ENCODE data around the gene RPS16.
"Not testable (repeated sequence)": the region's sequence is repeated elsewhere in the genome, so short reads cannot be mapped to it uniquely, and the experiment has no call there.

Gene RPS16

DNA sequence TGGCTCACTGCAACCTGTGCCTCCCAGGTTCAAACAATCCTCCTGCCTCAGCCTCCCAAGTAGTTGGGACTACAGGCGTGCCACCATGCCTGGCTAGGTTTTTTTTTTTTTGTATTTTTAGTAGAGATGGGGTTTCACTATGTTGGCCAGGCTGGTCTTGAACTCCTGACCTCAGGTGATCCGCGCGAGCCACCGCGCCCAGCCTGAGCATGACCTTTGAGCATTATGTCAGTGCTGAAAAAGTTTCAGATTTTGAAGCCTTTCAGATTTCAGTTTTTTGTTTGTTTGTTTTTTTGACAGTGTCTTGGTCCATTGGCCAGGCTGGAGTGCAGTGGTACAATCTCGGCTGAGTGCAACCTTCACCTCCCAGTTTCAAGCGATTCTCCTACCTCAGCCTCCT, 15.5 kb upstream of the RPS16 start:
- H3K4me1 ChIP-seq (ENCODE audit: control insufficient read depth, insufficient read depth, low read length); H3K4me3 ChIP-seq (ENCODE audit: insufficient read depth, low read depth, low read length); H3K27ac ChIP-seq (ENCODE audit: insufficient read depth, low read depth, low read length, poor library complexity, severe bottlenecking); H3K9me3 ChIP-seq (ENCODE audit: control insufficient read depth, low read length); H3K36me3 ChIP-seq (ENCODE audit: control insufficient read depth, insufficient read depth, low read length); H3K27me3 ChIP-seq (ENCODE audit: control insufficient read depth, insufficient read depth, low read length, poor library complexity, severe bottlenecking): not testable (repeated sequence)
- 93 to 95% methylated on average over 8 of the region's 8 CpGs for WGBS, 2 experiments

DNA sequence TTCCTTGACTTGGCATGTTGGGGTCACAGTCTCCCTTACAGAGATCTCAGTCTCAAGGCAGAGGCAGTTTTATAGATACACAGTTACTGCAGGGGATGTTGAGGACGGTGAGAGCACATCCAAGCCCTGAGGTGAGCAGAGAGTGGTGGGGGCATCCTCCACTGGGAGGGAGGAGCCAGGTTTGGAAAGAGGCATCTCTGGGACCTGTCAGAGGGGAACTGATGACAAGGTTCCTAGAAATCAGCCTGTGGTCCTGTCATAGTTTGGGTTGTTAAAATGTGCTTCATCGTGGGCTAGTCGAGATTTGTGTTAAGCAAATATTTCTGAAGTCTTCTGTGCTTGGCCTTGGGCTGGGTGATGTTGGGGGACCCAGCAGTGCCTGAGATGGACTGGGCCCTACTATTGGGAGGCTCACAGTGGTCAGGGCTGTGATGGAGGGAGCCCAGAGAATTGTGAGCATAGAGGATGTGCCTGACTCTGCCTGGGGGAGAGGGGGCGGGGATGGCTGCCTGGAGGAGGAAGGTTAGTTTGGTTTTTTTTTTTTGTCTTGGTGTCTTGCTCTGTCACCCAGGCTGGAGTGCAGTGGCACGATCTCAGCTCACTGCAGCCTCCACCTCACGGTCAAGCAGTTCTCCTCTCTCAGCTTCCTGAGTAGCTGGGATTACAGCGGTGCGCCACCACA, 13.5 kb upstream of the RPS16 start:
- Histone ChIP-seq H3K27ac (ENCODE audit: insufficient read depth, low read depth, low read length, poor library complexity, severe bottlenecking) (no peak overlapping the region), H3K27me3 (ENCODE audit: control insufficient read depth, insufficient read depth, low read length, poor library complexity, severe bottlenecking) (no peaks in the 10 kb centered on the region), H3K4me3 (ENCODE audit: insufficient read depth, low read depth, low read length) (no peak overlapping the region), H3K36me3 (ENCODE audit: control insufficient read depth, insufficient read depth, low read length) (peaks cover 6% of the 10 kb centered on the region), H3K4me1 (ENCODE audit: control insufficient read depth, insufficient read depth, low read length) (peaks cover 8% of the 10 kb centered on the region), H3K9me3 (ENCODE audit: control insufficient read depth, low read length) (no peaks in the 10 kb centered on the region)
- WGBS, 2 experiments = 93 to 94% methylated on average over 8 of the region's 8 CpGs

DNA sequence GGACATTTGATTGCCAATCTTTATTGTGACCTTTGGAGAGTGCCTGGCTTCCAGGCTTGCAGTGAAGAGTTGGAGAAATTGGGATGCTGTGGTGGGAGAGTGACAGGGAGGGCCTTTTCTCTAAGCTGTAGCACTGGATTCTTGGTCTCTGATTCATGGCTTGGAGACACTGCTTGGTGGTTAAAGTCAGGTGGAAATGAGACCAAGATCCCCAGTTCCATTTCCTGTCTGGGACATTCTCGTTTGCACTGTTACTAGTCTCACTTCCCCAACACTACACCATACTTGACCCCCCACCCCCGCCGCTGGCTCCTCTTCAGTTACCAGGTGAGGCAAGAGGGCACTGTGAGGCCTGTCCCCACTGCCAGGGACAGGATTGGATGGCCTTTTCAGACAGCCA, 12.5 kb upstream of the RPS16 start:
- 92 to 95% methylated on average over 3 of the region's 3 CpGs for WGBS, 2 experiments
- Histone ChIP-seq H3K36me3 (ENCODE audit: control insufficient read depth, insufficient read depth, low read length) (no peaks in the 10 kb centered on the region), H3K27ac (ENCODE audit: insufficient read depth, low read depth, low read length, poor library complexity, severe bottlenecking) (no peak overlapping the region), H3K4me3 (ENCODE audit: insufficient read depth, low read depth, low read length) (no peak overlapping the region), H3K27me3 (ENCODE audit: control insufficient read depth, insufficient read depth, low read length, poor library complexity, severe bottlenecking) (no peaks in the 10 kb centered on the region), H3K9me3 (ENCODE audit: control insufficient read depth, low read length) (no peaks in the 10 kb centered on the region), H3K4me1 (ENCODE audit: control insufficient read depth, insufficient read depth, low read length) (peaks cover 8% of the 10 kb centered on the region)

DNA sequence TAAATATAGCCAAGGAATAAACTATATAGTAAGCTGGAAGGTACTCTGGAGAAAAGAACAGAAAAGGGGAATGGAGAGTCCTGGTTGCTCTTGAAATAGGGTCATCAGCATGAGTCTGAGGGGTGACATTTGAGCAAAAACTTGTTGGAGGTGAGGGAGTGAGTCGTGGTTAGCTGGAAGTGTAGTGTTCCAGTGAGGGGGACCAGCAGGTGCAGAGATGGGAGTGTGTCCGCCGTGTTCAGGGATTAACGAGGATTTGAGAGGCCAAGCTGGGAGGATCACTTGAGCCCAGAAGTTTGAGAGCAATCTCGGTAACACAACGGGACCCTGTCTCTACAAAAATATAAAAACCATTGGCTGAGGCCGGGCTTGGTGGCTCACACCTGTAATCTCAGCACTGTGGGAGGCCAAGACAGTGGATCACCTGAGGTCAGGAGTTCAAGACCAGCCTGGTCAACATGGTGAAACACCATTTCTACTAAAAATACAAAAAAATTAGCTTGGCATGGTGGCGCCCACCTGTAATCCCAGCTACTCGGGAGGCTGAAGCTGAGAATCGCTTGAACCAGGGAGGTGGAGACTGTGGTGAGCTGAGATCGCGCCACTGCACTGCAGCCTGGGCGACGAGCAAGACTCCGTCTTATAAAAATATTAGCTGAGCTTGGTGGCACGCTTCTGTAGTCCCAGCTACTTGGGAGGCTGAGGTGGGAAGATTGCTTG, 10.8 kb upstream of the RPS16 start:
- Histone ChIP-seq H3K36me3 (ENCODE audit: control insufficient read depth, insufficient read depth, low read length) (no peaks in the 10 kb centered on the region), H3K4me1 (ENCODE audit: control insufficient read depth, insufficient read depth, low read length) (peaks cover 8% of the 10 kb centered on the region)
- 90 to 93% methylated on average over 16 of the region's 16 CpGs for WGBS, 2 experiments

DNA sequence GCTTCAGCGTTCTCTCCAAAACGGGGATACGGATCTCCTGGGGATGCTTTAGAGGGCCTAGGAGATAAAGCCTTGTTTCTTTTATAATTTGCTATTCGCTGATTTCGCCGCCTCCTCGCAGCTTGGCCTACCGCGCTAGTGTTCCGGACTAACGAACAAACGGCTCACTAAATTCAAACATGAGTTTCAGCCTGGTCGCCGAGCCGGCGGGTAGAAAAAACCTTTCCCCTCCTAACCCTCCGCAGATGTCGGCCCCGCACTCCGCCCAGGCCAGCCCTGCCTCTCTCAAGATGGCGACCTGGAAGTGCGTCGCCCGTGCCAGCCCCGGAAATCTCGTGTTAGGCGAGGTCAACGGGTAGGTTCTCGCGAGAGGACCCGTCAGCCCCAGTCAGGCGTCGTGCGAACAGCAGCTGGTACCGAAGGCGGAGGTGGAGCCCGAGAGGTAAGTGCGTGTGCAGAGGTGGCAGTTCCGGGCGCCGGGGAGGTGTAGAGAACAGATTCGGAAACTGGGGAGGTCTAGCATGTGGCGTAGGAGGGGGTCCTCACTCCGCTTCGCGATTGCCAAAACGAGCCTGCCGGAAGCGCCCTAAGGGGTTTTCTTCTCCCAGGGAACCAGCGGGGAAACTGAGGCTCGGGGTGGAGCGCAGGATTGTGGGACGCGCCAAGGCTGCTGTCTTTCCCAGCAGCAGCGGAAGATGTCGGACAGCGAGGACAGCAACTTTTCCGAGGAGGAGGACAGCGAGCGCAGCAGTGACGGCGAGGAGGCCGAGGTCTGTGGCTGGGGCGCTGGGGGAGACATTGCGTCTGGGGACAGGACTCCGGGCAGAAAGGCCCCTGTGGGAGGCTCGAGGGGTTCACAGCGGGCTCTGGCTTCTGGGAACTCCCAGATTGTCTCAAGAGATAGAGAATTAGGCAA, 9.7 kb upstream of the RPS16 start, which contains the start of gene SUPT5H:
SUPT5H (plus strand) TSS at position 387 of the 916 bp plus-strand sequence; CDS start at position 696, 309 bp downstream.
- Histone ChIP-seq H3K36me3 (ENCODE audit: control insufficient read depth, insufficient read depth, low read length) (no peaks in the 10 kb centered on the region), H3K9me3 (ENCODE audit: control insufficient read depth, low read length) (no peaks in the 10 kb centered on the region), H3K27me3 (ENCODE audit: control insufficient read depth, insufficient read depth, low read length, poor library complexity, severe bottlenecking) (no peaks in the 10 kb centered on the region), H3K4me1 (ENCODE audit: control insufficient read depth, insufficient read depth, low read length) (peaks cover 8% of the 10 kb centered on the region), H3K4me3 (ENCODE audit: insufficient read depth, low read depth, low read length) (peak within 1 kb of the TSS; percentile 72), H3K27ac (ENCODE audit: insufficient read depth, low read depth, low read length, poor library complexity, severe bottlenecking) (peak within 1 kb of the TSS; percentile 87)
- 0 to 1% methylated on average over 68 of the region's 68 CpGs for WGBS, 2 experiments

More for the DNA sequence above, 10.8 kb upstream of the RPS16 start:
- H3K27me3 ChIP-seq (ENCODE audit: control insufficient read depth, insufficient read depth, low read length, poor library complexity, severe bottlenecking) = no peaks in the 10 kb centered on the region
- H3K4me3 ChIP-seq (ENCODE audit: insufficient read depth, low read depth, low read length) = peak overlapping the region; percentile 72
- H3K9me3 ChIP-seq (ENCODE audit: control insufficient read depth, low read length) = no peaks in the 10 kb centered on the region
- no peak overlapping the region for H3K27ac ChIP-seq (ENCODE audit: insufficient read depth, low read depth, low read length, poor library complexity, severe bottlenecking)

DNA sequence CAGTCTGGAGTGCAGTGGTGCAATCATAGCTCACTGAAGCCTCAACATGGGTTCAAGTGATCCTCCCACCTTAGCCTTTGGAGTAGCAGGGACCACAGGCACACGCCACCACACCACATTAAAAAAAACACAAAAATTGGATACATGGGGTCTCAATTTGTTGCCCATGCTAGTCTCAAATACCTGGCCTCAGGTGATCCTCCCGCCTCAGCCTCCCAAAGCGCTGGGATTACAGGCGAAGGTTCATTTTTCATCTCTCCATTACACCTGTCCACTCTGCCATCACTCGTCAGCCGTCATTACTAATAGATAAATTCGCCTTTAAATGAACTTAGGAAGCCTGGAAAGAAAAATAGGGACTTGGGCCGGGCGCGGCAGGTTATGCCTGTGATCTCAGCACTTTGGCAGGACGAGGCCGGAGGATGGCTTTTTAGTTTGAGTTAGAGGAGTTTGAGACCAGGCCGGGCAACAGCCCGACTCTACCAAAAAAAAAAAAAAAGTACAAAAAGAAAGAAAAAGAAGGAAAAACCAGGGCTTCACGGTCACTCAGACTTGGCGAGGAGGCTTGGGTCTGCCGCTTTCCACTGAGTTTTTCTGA, 8.9 kb upstream of the RPS16 start:
- H3K4me3 ChIP-seq (ENCODE audit: insufficient read depth, low read depth, low read length) = peak overlapping the region; percentile 72
- no peaks in the 10 kb centered on the region for H3K36me3 ChIP-seq (ENCODE audit: control insufficient read depth, insufficient read depth, low read length)
- H3K4me1 ChIP-seq (ENCODE audit: control insufficient read depth, insufficient read depth, low read length) = peaks cover 8% of the 10 kb centered on the region
- WGBS, 2 experiments = 19 to 26% methylated on average over 17 of the region's 17 CpGs
- no peaks in the 10 kb centered on the region for H3K27me3 ChIP-seq (ENCODE audit: control insufficient read depth, insufficient read depth, low read length, poor library complexity, severe bottlenecking)
- H3K27ac ChIP-seq (ENCODE audit: insufficient read depth, low read depth, low read length, poor library complexity, severe bottlenecking) = peak overlapping the region; percentile 87
- no peaks in the 10 kb centered on the region for H3K9me3 ChIP-seq (ENCODE audit: control insufficient read depth, low read length)

DNA sequence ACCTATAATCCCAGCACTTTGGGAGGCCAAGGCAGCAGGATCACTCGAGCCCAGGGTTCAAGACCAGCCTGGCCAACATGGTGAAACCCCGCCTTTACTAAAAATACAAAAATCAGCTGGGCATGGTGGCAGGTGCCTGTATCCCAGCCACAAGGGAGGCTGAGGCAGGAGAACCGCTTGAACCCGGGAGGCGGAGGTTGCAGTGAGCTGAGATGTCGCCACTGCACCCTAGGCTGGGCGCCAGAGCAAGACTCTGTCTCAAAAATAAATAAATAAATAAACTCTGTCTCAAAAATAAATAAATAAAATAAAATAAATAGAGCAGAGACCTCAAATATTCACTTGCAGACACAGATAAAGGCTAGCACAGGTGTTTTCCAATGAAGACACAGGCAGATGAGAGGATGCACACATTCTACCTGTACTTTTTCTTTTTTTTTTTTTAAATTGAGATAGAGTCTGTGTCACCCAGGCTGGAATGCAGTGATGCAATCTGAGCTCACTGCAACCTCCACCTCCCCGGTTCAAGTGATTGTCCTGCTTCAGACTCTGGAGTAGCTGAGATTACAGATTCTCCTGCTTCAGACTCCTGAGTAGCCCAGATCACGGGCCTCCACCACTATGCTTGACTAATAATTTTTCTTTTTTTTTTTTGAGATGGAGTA, 2.7 kb upstream of the RPS16 start:
- Histone ChIP-seq H3K27me3 (ENCODE audit: control insufficient read depth, insufficient read depth, low read length, poor library complexity, severe bottlenecking) (no peaks in the 10 kb centered on the region), H3K27ac (ENCODE audit: insufficient read depth, low read depth, low read length, poor library complexity, severe bottlenecking) (no peak overlapping the region), H3K4me1 (ENCODE audit: control insufficient read depth, insufficient read depth, low read length) (peaks cover 14% of the 10 kb centered on the region), H3K4me3 (ENCODE audit: insufficient read depth, low read depth, low read length) (no peak overlapping the region), H3K9me3 (ENCODE audit: control insufficient read depth, low read length) (no peaks in the 10 kb centered on the region), H3K36me3 (ENCODE audit: control insufficient read depth, insufficient read depth, low read length) (peaks cover 14% of the 10 kb centered on the region)
- WGBS, 2 experiments = 91 to 93% methylated on average over 8 to 9 of the region's 9 CpGs

DNA sequence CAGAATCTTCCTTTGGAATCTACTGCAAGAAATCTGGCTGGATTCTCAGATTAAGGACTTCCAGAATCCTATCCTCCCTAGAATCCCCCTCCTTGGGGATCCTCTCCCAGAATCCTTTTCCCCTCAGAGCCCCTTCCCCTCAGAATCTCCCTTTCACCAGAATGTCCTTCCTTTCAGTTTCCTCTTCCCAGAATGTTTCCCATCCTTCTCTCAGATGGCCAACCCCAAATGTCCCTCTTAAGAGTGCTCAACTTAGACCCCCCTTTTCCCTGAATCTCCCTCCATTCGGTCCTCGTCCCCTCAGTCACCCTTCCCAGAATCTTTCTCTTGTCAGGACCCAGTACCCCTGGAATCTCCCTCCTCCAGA, 584 bp upstream of the RPS16 start:
- no peaks in the 10 kb centered on the region for H3K27me3 ChIP-seq (ENCODE audit: control insufficient read depth, insufficient read depth, low read length, poor library complexity, severe bottlenecking)
- H3K4me1 ChIP-seq (ENCODE audit: control insufficient read depth, insufficient read depth, low read length) = peaks cover 14% of the 10 kb centered on the region
- H3K36me3 ChIP-seq (ENCODE audit: control insufficient read depth, insufficient read depth, low read length) = peaks cover 24% of the 10 kb centered on the region
- H3K4me3 ChIP-seq (ENCODE audit: insufficient read depth, low read depth, low read length) = peak overlapping the region; percentile 70
- no peaks in the 10 kb centered on the region for H3K9me3 ChIP-seq (ENCODE audit: control insufficient read depth, low read length)
- peak overlapping the region; percentile 81 for H3K27ac ChIP-seq (ENCODE audit: insufficient read depth, low read depth, low read length, poor library complexity, severe bottlenecking)
- WGBS, 2 experiments = 9 to 11% methylated on average over 2 of the region's 2 CpGs

DNA sequence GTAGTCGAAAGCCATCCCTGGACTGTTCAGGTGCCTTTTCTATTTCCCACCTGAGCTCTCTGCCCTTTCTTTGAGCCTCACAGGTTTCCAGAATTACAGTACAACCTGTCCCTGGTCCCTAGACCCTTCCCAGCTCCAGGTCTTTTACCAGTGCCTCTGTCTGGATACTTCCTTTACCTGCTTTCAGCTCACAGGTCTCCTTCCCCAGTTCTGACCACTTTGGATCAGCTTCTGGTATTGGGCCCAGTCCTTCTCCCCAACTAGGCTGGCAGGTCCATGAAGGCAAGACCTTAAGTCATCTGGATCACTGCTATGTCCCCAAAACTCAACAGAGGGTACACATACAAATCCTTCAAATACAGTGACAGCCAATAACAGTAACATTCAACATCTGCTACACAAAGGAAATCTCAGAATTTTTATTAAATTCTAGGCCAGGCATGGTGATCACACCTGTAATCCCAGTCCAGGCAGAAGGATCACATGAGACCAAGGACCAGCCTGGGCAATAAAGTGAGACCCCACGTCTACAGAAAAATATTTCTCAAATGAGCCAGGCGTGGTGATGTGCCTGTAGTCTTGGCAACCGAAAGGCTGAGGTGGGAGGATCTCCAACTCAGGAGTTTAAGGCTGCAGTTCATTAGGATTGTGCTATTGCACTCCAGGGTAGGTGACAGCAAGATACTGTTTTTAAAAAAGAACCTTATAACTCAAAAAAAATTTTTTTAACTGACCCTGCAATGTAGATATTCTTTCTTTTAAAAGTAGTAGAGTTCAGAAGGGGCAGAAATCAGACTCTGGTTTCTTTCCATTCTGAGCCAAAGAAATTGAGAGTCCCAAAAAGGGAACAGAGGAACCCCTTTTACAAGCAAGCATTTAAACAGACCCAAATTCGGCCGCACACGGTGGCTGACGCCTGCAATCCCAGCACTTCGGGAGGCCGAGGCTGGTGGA, 1.3 kb downstream of the RPS16 start:
- H3K4me3 ChIP-seq (ENCODE audit: insufficient read depth, low read depth, low read length) = peak overlapping the region; percentile 70
- H3K27ac ChIP-seq (ENCODE audit: insufficient read depth, low read depth, low read length, poor library complexity, severe bottlenecking) = no peak overlapping the region
- H3K9me3 ChIP-seq (ENCODE audit: control insufficient read depth, low read length) = no peaks in the 10 kb centered on the region
- H3K36me3 ChIP-seq (ENCODE audit: control insufficient read depth, insufficient read depth, low read length) = peaks cover 24% of the 10 kb centered on the region
- 66 to 67% methylated on average over 10 of the region's 10 CpGs for WGBS, 2 experiments
- peaks cover 14% of the 10 kb centered on the region for H3K4me1 ChIP-seq (ENCODE audit: control insufficient read depth, insufficient read depth, low read length)
- no peaks in the 10 kb centered on the region for H3K27me3 ChIP-seq (ENCODE audit: control insufficient read depth, insufficient read depth, low read length, poor library complexity, severe bottlenecking)
